Measurements from ENCODE around the gene MACROD2. TPM values are rescaled to one million over a fixed set of nuclear protein-coding genes. Genes with fewer than 3 reads are reported as not detected.

The MACROD2 gene
- total RNA-seq, 1 donor from 2014 or later: not detected

DNA sequence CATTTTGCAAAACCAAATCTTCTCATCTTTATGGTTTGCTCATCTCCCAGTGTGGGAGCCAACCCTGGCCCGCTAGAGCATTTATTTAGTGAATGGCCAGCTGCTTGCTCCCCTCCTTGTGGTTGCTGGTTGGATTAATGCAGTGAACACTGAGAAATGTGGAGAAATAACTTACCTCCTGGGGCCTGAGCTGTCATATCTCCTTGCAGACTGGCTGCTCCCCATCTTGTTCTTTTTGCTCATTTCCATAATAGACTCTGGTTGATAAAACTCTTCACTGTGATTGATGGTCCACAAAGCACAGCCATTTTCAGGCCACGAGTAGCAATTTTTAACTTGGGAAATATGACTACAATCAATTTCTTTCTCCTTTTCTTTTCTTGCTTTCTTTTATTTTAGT, 1420.6 kb downstream of the MACROD2 start:
- Mint-ChIP-seq H3K4me1 (ENCODE audit: low read depth) (no peaks in the 10 kb centered on the region), H3K27ac (no peak overlapping the region), H3K4me3 (ENCODE audit: low read depth) (no peak overlapping the region), H3K36me3 (ENCODE audit: low read depth) (no peaks in the 10 kb centered on the region), H3K9me3 (peaks cover 21% of the 10 kb centered on the region), H3K27me3 (ENCODE audit: low read depth) (no peaks in the 10 kb centered on the region)
- DNase-seq (ENCODE audit: low spot score): no peak
- intact Hi-C loops (cut with micrococcal nuclease): no loop called here

DNA sequence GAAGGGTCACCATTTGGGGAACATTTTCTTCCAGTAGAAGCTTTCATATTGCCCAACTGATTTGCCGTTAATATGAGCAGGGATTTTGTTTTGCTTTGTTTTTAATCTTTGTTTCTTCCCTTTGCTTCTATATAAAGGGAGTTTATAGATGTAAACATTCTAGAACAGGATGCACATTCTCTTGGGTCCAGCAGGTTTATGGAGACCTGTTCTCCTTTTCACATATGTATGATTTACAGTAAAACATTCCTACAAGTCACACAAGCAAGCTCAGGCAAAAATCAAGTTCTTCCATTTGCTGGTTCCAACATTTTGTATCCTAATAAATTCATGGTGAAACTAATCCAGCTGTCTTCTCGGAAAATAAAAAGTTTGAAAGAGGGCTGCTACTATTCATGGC, 1424.5 kb downstream of the MACROD2 start:
- Mint-ChIP-seq H3K27me3 (ENCODE audit: low read depth) (no peaks in the 10 kb centered on the region), H3K36me3 (ENCODE audit: low read depth) (no peaks in the 10 kb centered on the region), H3K4me1 (ENCODE audit: low read depth) (no peaks in the 10 kb centered on the region), H3K4me3 (ENCODE audit: low read depth) (no peak overlapping the region), H3K27ac (no peak overlapping the region), H3K9me3 (peaks cover 23% of the 10 kb centered on the region)
- DNase-seq (ENCODE audit: low spot score): no peak
- intact Hi-C loops (cut with micrococcal nuclease): no loop called here

DNA sequence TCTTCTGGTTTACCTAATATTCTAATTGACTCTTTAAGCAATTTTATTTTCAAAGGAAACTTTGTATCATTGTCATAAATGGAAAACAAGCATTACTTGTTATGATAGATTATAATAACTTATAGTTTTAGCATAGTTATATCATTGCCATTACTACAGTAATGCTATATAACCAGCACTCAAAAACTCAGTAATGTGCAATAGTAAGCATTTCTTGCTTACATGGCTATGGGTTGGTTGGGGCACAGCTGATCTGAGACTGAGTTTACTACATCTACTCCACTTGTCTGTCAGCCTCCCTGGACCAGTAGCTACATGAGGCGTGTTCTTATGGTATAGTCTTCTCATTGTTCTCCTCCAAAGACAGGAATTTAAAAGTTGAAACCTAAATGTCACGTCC, 1427.7 kb downstream of the MACROD2 start:
- H3K4me1 Mint-ChIP-seq (ENCODE audit: low read depth): no peaks in the 10 kb centered on the region

DNA sequence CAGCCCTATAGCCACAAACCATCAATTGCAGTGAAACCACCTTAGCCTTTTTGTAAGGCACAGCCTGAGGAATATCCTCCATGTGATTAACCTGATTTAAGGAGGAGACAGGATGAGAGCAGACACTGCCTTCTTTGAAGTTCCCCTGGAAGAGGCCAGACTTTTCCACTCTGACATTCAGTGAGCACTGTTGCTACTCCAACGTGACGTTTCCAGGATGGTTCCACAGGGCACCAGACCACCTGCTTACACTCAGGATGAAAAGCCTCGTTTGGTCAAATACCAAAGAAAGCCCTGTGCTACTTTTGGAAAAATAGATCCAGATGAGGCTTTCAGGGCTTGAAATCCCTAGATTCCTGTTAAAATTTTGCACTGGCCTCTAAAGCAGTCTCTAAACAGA, 1444.2 kb downstream of the MACROD2 start:
- Mint-ChIP-seq H3K4me3 (ENCODE audit: low read depth) (no peak overlapping the region), H3K9me3 (peaks cover 44% of the 10 kb centered on the region), H3K36me3 (ENCODE audit: low read depth) (no peaks in the 10 kb centered on the region), H3K27ac (no peak overlapping the region), H3K4me1 (ENCODE audit: low read depth) (no peaks in the 10 kb centered on the region), H3K27me3 (ENCODE audit: low read depth) (no peaks in the 10 kb centered on the region)
- intact Hi-C loops (cut with micrococcal nuclease): no loop called here
- no peak for DNase-seq (ENCODE audit: low spot score)

More for the DNA sequence above, 1427.7 kb downstream of the MACROD2 start:
- no peaks in the 10 kb centered on the region for H3K27me3 Mint-ChIP-seq (ENCODE audit: low read depth)
- peaks cover 38% of the 10 kb centered on the region for H3K9me3 Mint-ChIP-seq
- DNase-seq (ENCODE audit: low spot score): no peak
- H3K27ac Mint-ChIP-seq: no peak overlapping the region
- H3K4me3 Mint-ChIP-seq (ENCODE audit: low read depth): no peak overlapping the region
- intact Hi-C loops (cut with micrococcal nuclease): no loop called here
- no peaks in the 10 kb centered on the region for H3K36me3 Mint-ChIP-seq (ENCODE audit: low read depth)

DNA sequence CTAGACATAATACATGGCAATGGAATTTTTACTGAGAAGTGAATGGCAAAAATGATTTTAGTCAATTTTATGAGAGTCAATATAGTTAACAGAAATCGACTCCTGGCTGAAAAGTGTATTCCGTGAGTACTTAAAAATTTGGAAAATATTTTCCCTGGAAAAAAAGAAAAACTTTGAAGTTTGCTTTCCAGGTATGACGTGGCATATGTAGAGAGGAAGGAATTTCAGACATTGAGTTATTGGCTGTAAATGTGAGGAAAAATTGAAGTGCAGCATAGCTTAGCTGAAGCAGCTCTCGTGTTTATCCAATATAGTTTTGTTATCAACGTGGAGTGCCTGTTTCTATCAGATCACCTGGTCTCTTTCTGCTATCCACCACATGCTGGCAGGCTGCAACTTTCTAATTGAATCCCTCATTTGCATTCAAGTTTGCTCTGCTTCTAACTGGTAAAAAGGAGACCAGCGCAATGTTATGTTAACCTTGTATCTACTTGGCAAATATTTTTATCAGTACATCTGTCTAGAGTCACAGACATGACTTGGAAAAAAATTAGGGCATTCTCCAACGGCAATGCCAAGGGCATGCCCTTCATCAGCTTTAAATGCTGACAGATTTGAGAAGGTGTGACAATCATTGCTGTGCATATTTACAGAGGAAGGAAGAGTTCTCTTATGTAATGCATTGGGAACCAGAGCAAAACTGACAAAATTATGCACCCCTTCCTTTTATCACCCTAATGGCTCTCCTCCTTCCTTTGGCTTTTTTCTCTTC, 1444.9 kb downstream of the MACROD2 start:
- Mint-ChIP-seq H3K4me3 (ENCODE audit: low read depth) (no peak overlapping the region), H3K27ac (no peak overlapping the region), H3K4me1 (ENCODE audit: low read depth) (no peaks in the 10 kb centered on the region), H3K36me3 (ENCODE audit: low read depth) (no peaks in the 10 kb centered on the region), H3K27me3 (ENCODE audit: low read depth) (no peaks in the 10 kb centered on the region), H3K9me3 (peaks cover 42% of the 10 kb centered on the region)
- intact Hi-C loops (cut with micrococcal nuclease): no loop called here
- DNase-seq (ENCODE audit: low spot score): no peak

DNA sequence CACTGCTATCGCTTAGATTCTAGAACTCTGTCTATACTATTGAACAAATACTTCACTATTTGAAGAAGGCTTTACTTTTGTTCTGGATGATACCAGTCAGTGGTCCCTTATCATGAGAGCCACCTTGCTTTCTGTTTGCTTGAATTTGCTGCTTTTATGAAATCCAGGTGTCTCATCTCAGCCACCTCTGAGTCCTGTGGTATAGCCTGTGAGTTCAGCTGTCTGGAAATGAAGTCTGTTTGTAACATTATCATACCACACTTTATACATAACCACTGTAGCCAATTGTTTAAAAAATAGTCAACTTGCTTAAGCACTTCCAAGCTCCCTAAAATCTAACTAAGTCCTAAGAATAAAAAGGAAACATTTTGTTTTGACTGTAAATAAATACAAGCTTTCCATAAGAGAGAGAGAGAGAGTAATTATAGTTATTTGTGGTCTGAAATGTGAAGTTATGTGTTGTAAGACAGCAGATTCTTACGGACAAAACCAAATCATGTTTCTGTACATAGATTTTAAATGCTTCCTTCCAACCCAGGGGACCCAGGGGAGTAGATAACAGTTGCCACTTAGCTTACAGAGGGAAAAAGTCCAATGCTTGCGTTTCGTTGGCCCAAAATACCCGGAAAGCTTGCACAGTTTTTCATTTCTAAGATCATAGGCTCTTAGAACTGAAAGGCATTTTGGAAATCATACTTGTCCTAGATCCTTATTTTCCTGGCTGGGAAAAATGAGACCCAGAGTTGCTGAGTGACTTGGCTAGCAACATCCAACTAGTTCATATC, 1449.9 kb downstream of the MACROD2 start:
- intact Hi-C loops (cut with micrococcal nuclease): no loop called here
- Mint-ChIP-seq H3K36me3 (ENCODE audit: low read depth) (no peaks in the 10 kb centered on the region), H3K27me3 (ENCODE audit: low read depth) (no peaks in the 10 kb centered on the region), H3K27ac (no peak overlapping the region), H3K4me3 (ENCODE audit: low read depth) (no peak overlapping the region), H3K4me1 (ENCODE audit: low read depth) (no peaks in the 10 kb centered on the region), H3K9me3 (peaks cover 17% of the 10 kb centered on the region)
- DNase-seq (ENCODE audit: low spot score): no peak

DNA sequence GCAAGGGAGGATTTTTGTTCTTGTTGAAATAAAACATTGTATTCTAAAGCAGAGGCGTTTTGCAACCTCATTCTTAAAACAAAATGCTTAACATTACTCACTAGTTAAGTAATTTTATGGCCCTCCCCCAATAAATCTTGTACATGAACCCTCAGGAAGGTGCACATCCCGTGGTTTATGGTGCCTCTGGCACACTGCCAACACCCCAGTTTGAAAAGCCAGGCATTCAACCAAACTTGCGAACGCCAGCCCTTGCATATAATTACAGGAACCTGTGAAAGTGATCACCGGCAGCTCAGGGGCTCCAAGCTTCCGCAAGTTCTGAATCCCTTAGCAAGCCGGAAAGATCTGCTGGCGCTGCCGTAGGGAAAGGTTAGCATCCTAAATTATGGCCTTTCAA, 1451.1 kb downstream of the MACROD2 start:
- no peak for DNase-seq (ENCODE audit: low spot score)
- Mint-ChIP-seq H3K9me3 (peaks cover 7% of the 10 kb centered on the region), H3K36me3 (ENCODE audit: low read depth) (no peaks in the 10 kb centered on the region), H3K27me3 (ENCODE audit: low read depth) (no peaks in the 10 kb centered on the region), H3K4me3 (ENCODE audit: low read depth) (no peak overlapping the region), H3K4me1 (ENCODE audit: low read depth) (no peaks in the 10 kb centered on the region), H3K27ac (no peak overlapping the region)
- intact Hi-C loops (cut with micrococcal nuclease): no loop called here

DNA sequence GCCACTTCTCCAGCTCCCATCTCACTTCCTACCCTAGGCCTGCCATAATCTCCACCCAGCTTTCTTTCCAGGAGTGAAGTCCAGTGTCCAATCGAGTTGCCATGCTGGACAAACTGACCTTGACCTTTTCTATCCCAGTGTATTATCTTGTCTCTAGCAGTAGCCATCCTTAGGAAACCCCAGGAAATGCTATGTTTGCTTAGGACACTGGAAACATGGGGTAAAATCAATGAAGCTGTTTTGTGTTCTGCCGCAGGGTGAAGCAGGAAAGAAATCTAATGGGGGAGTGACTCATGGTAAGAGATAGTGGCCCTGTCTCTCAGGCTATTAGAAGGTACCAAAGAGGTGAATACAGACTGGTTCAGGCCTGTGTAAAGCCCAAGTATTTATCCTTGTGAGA, 1452.2 kb downstream of the MACROD2 start:
- Mint-ChIP-seq H3K4me3 (ENCODE audit: low read depth) (no peak overlapping the region), H3K36me3 (ENCODE audit: low read depth) (no peaks in the 10 kb centered on the region), H3K27me3 (ENCODE audit: low read depth) (no peaks in the 10 kb centered on the region), H3K27ac (no peak overlapping the region), H3K9me3 (peaks cover 11% of the 10 kb centered on the region), H3K4me1 (ENCODE audit: low read depth) (no peaks in the 10 kb centered on the region)
- intact Hi-C loops (cut with micrococcal nuclease): no loop called here
- DNase-seq (ENCODE audit: low spot score): no peak

DNA sequence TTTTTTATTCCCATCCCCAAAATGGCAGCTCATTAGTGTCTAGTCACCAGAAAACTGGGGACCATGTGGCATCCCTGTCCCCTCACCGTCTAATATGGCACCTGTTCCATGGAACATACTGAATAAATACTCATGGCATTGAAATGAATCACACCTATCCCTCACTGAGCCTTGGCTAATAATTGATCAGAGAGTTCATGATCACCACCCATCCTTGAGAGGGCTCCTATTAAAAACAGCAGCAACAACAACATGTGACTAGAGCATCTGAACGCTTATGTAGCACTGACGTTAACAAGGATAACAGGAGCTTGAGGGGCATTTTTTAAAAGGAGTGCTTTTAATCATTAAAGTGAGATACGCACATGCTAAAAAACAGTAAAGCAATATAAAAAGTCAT, 1453.7 kb downstream of the MACROD2 start:
- H3K36me3 Mint-ChIP-seq (ENCODE audit: low read depth): no peaks in the 10 kb centered on the region
- no peak overlapping the region for H3K27ac Mint-ChIP-seq
- intact Hi-C loops (cut with micrococcal nuclease): no loop called here
- no peak overlapping the region for H3K4me3 Mint-ChIP-seq (ENCODE audit: low read depth)
- H3K9me3 Mint-ChIP-seq: peaks cover 9% of the 10 kb centered on the region
- DNase-seq (ENCODE audit: low spot score): no peak
- H3K27me3 Mint-ChIP-seq (ENCODE audit: low read depth): no peaks in the 10 kb centered on the region
- H3K4me1 Mint-ChIP-seq (ENCODE audit: low read depth): no peaks in the 10 kb centered on the region

DNA sequence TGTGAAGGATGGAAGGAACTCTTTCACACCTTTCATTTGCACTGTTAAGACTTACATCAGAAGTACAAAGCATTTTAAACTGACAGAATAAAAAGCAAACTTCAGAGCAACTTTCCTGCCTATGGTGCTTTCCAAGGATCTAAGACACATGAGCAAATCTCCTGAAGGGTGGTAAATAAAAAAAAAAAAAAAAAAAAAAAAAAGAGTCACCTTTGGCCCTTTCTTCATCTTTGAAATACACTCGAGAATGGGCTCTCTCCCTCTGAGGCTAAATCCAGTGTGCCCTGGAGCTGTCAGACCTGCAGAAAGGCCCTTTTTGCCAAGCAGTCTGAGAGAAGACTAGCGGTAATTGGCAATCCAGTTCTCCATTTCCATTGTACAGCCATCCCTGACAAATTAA, 1455.9 kb downstream of the MACROD2 start:
- no peaks in the 10 kb centered on the region for H3K4me1 Mint-ChIP-seq (ENCODE audit: low read depth)
- intact Hi-C loops (cut with micrococcal nuclease): no loop called here
- H3K9me3 Mint-ChIP-seq: peaks cover 4% of the 10 kb centered on the region
- no peak overlapping the region for H3K4me3 Mint-ChIP-seq (ENCODE audit: low read depth)
- no peaks in the 10 kb centered on the region for H3K36me3 Mint-ChIP-seq (ENCODE audit: low read depth)
- H3K27me3 Mint-ChIP-seq (ENCODE audit: low read depth): no peaks in the 10 kb centered on the region
- DNase-seq (ENCODE audit: low spot score): no peak
- H3K27ac Mint-ChIP-seq: no peak overlapping the region

DNA sequence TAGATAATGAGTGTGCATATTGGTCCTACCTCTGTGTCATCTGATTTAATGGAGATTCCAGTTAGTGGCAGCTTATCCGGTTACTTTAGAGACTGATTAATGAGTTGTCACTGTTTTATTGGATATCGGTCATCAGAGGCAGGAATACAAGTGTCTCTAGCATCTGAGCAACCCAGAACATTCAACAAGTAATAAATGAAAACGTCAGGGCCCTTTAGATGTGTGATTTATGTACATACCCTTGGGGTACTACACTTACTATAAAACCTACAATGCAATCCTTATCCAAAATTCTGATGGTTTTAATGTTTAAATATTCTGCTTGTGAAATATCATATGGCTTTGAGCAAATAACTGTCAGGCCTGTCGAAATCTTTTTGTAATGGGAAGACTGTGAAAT, 1460.0 kb downstream of the MACROD2 start:
- Mint-ChIP-seq H3K4me3 (ENCODE audit: low read depth) (no peak overlapping the region), H3K36me3 (ENCODE audit: low read depth) (no peaks in the 10 kb centered on the region), H3K9me3 (peaks cover 17% of the 10 kb centered on the region), H3K4me1 (ENCODE audit: low read depth) (no peaks in the 10 kb centered on the region), H3K27me3 (ENCODE audit: low read depth) (no peaks in the 10 kb centered on the region), H3K27ac (no peak overlapping the region)
- DNase-seq (ENCODE audit: low spot score): no peak
- intact Hi-C loops (cut with micrococcal nuclease): no loop called here

DNA sequence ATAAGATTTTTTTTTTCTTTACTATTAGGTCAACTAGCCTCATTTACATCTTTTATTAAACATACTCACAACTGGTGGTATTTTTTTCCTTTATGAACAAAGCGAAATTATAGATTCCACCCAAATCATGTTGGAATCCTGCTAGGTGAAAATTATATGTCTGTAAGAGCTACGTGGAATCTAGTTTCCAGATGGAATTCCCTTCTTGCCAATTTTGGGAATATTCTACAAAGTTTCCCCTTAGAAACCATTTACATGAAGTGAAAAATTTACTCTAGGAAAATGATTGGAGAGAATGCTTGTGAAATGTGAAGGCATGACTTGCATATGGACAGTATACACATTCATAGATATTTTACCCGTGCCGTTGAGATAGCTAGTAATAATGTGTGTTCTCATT, 1466.6 kb downstream of the MACROD2 start:
- DNase-seq (ENCODE audit: low spot score): no peak
- H3K36me3 Mint-ChIP-seq (ENCODE audit: low read depth): no peaks in the 10 kb centered on the region
- no peaks in the 10 kb centered on the region for H3K4me1 Mint-ChIP-seq (ENCODE audit: low read depth)
- H3K27ac Mint-ChIP-seq: no peak overlapping the region
- intact Hi-C loops (cut with micrococcal nuclease): no loop called here
- H3K27me3 Mint-ChIP-seq (ENCODE audit: low read depth): no peaks in the 10 kb centered on the region
- H3K4me3 Mint-ChIP-seq (ENCODE audit: low read depth): no peak overlapping the region
- peaks cover 24% of the 10 kb centered on the region for H3K9me3 Mint-ChIP-seq

DNA sequence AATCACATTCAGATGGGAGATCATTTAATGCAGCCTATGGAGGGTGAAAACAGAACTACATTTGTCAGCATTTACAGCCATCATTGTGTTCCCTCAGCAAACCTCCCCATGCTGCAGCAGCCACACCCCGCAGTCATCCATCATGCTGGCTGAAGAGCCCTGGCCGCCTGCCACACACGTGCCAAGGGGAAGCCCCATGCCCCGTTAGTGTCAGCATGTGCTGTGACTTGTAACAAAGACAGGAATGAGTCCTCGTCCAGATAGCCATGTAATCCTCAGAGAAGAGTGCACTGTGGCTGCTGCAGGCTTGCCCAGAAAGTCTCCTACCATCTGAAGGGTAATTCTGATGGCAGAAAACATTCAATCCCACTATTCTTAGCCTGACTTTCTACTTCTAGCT, 1480.2 kb downstream of the MACROD2 start:
- Mint-ChIP-seq H3K36me3 (ENCODE audit: low read depth) (no peaks in the 10 kb centered on the region), H3K4me3 (ENCODE audit: low read depth) (no peak overlapping the region), H3K27me3 (ENCODE audit: low read depth) (no peaks in the 10 kb centered on the region), H3K27ac (no peak overlapping the region), H3K4me1 (ENCODE audit: low read depth) (no peaks in the 10 kb centered on the region), H3K9me3 (peaks cover 14% of the 10 kb centered on the region)
- DNase-seq (ENCODE audit: low spot score): no peak
- intact Hi-C loops (cut with micrococcal nuclease): no loop called here

Data from activated T-helper 2 cell treated with anti-CD3 and anti-CD28 coated beads, Interferon-gamma antibody, Interleukin-2, Interleukin-4, amounts not matched to agents 10 μg/mL and 5 μg/mL and 100 μg/mL, durations not matched to agents 14 hours and 24 hours and 36 hours (primary cell).